ENCODE results near the gene SMIM24. TPM values are rescaled to one million over a fixed set of nuclear protein-coding genes. Genes with fewer than 3 reads are reported as not detected.

SMIM24 gene
- polyA plus RNA-seq, 2 of the 4 experiments (the other 2 are of a cell fraction) = 1.0 to 1.2 TPM

- Histone ChIP-seq H3K9me3 (no peaks in the 10 kb centered on the region), H3K4me2 (no peak overlapping the region), H3K4me1 (peaks cover 7% of the 10 kb centered on the region; the same call in 1 of the 3 replicates), H3K4me3 (no peak overlapping the region), H3K27ac (no peak overlapping the region)
- ATAC-seq = no peak
- FAIRE-seq = no peak
- no peak for DNase-seq (ENCODE audit: low read depth in 1 of 2, low spot score in 1 of 2)
- no peak for TF ChIP-seq MYC (IDR thresholded peaks at IDR 0.05; ENCODE audit: borderline replicate concordance, low read length)
- TF ChIP-seq KDM5A (IDR thresholded peaks at IDR 0.05) = no peak
- no peak for TF ChIP-seq NFE2L2 (conservative IDR thresholded peaks at IDR 0.05; ENCODE audit: low read length)
- no peak for TF ChIP-seq HOXA7 (CRISPR knock-in tag; IDR thresholded peaks at IDR 0.05)
- TF ChIP-seq MAX (IDR thresholded peaks at IDR 0.05) = no peak
- TF ChIP-seq CTCF (IDR thresholded peaks at IDR 0.05) = no peak
- TF ChIP-seq HOXB5 (CRISPR knock-in tag; IDR thresholded peaks at IDR 0.05) = no peak
- no peak for TF ChIP-seq EHF (CRISPR knock-in tag; IDR thresholded peaks at IDR 0.05)
- TF ChIP-seq SMC3 (IDR thresholded peaks at IDR 0.05) = no peak
- no peak for TF ChIP-seq HMGXB4 (CRISPR knock-in tag; IDR thresholded peaks at IDR 0.05; ENCODE audit: borderline replicate concordance)
- TF ChIP-seq FOSL2 (IDR thresholded peaks at IDR 0.05) = no peak
- no peak for TF ChIP-seq FOSL2 (CRISPR knock-in tag; IDR thresholded peaks at IDR 0.05)
- no peak for TF ChIP-seq TP53 (CRISPR knock-in tag; IDR thresholded peaks at IDR 0.05)
- no peak for TF ChIP-seq FOSB (CRISPR knock-in tag; IDR thresholded peaks at IDR 0.05)
- no peak for TF ChIP-seq MAFK (IDR thresholded peaks at IDR 0.05; ENCODE audit: partially characterized antibody)
- TF ChIP-seq JUNB (IDR thresholded peaks at IDR 0.05) = no peak
- no peak for TF ChIP-seq TFCP2L1 (CRISPR knock-in tag; IDR thresholded peaks at IDR 0.05)
- no peak for TF ChIP-seq ZFP36 (IDR thresholded peaks at IDR 0.05; ENCODE audit: borderline replicate concordance, partially characterized antibody)
- TF ChIP-seq BHLHE40 (IDR thresholded peaks at IDR 0.05; ENCODE audit: low read depth, low read length) = no peak
- TF ChIP-seq USF2 (IDR thresholded peaks at IDR 0.05) = no peak
- no peak for TF ChIP-seq REST (IDR thresholded peaks at IDR 0.05)
- 69% methylated on average over 16 of the region's 33 CpGs for WGBS (ENCODE audit: missing lambda C conversion rate)
- ChIA-PET POLR2A (no interaction called here), CTCF (interaction anchor here (0.6 to 2.1 kb wide), 3 partner anchors 25 to 119 kb away, joined by 3 to 8 read pairs (median 4); no protein-coding TSS in a partner anchor)
Measured at GRCh38 chr19:3443840-3444694, 36.3 kb downstream of the SMIM24 start.

All from A549 (cell line).